GM12801 (cell line): ENCODE results near the gene PCSK6.

ENCODE experiments used
- TF ChIP-seq, protein P1 (sequence below): IDR thresholded peaks from one replicate; pipeline ENCODE4 v1.5.1; 2011; ENCODE audit warnings: control low read depth; ENCODE audit not compliant: insufficient read length; ENCODE audit errors: extremely low read depth

Gene PCSK6

DNA sequence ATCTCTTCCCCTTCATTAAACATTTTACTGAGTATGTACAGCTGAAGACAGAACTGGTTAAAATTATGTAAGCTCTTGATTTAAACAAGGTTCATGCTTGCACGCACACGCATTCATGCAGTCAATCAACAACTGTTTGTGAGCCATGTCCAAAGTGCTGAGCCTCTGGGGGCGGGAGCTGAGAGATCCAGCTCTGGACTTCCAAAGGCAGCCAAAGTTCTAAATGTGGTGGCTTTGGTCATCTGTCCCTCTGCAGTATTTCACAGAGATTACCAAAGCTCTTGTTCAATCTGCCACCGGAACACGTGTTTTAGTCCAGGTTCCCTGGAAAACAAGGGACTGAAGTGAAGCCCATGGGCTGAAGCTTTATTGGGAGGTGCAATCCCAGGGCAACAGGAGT is 142.1 kb downstream of the PCSK6 start:
- TF ChIP-seq, protein P1, sequence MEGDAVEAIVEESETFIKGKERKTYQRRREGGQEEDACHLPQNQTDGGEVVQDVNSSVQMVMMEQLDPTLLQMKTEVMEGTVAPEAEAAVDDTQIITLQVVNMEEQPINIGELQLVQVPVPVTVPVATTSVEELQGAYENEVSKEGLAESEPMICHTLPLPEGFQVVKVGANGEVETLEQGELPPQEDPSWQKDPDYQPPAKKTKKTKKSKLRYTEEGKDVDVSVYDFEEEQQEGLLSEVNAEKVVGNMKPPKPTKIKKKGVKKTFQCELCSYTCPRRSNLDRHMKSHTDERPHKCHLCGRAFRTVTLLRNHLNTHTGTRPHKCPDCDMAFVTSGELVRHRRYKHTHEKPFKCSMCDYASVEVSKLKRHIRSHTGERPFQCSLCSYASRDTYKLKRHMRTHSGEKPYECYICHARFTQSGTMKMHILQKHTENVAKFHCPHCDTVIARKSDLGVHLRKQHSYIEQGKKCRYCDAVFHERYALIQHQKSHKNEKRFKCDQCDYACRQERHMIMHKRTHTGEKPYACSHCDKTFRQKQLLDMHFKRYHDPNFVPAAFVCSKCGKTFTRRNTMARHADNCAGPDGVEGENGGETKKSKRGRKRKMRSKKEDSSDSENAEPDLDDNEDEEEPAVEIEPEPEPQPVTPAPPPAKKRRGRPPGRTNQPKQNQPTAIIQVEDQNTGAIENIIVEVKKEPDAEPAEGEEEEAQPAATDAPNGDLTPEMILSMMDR = no peak

DNA sequence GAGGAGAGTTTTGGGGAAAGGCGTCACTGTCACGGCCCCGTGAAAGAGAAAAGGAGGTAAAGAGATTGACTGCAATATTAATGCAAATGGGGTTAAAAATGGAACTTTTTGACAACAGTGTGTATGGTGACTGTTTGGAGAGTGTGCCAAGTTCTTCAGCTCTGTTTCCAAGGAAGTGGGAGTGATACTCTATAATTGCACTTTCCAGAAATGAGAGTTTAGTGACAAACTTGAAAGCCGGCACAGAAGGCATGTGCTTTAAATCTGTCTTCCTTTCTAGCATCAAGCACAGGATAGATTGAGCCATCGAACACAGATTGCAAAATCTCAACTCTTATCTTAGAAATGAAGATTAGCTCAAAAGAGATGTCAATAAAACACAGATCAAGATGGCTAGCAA is 142.6 kb downstream of the PCSK6 start:
- TF ChIP-seq, protein P1 = no peak

DNA sequence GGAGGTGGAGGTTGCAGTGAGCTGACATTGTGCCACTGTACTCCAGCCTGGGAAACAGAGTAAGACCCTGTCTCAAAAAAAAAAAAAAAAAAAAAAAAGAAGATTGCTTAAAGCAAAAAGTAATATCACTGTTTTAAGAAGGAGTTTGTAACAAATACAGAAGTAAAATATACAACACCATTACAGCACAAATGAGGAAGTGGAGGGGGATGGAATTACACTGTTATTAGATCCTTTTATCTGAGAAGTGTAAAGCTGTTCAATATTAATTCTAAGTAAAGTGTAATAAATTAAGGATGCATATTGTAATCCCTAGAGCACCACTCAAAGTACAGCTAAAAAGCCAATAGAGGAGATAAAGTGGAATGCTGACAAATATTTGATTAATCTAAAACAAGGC is 147.5 kb downstream of the PCSK6 start:
- TF ChIP-seq, protein P1 = no peak

DNA sequence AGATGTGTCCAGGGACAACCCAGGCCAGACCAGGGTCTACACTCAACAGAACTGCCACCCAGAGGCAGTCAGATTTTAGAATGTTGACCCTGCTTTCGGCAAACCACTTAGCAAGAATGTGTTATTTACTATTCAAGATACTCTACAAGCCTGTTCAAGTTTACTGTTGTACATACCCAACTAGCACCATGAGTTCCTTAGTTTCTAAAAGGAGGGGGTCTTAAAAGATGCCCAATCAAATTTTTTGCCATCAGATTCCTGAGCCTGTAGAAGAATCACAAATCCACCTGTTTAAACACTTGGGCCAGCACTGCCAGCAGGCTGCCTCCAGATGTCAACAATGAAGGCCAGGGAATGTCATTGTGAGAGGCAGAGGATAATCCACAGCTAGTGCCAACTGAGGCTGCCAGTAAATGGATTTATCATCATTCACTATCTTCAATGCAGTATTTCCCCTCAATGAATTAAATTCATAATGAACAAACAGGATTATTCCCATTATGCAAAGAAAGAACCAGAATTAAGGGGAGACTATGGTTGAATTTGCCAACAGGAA is 150.9 kb downstream of the PCSK6 start:
- TF ChIP-seq, protein P1 = no peak

DNA sequence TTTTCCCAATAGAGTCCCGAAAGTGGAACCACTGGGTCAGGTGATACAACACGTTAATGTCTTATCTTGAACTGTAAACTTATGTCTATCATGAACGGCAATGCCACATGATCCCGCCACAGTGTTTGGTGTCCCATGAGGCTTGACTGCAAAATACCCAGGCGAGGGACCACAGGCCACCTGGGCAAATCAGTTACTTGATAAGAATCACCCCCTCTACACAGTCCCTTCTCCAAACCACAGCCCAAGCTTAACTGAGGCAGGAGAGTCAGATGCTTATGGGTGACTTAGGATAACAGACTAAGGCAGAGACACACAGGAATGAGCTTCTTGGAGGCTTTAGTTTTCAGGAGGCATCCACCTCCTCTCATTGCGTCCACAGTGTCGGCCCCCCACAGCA is 151.5 kb downstream of the PCSK6 start:
- TF ChIP-seq, protein P1 = no peak

DNA sequence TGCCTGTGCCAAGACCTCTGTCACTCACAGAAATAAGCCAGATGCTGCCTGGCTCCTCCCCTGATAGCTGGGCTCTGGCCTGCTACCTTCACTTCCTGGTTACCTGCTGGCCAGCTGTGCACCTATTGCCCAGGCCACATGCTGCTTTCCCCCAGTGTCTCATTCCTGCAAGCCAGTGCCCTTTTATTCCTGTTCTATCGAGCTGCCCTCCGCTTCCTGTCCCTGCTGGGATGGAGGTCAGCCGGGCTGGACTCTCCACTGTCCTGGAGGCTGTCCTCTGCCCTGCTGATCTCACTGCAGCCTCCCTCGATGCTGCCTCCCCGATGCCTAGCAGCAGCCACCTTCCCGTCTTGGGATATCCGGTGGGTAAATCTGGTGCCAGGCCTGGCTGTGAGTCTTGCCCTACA is 157.4 kb downstream of the PCSK6 start:
- TF ChIP-seq, protein P1 = no peak

DNA sequence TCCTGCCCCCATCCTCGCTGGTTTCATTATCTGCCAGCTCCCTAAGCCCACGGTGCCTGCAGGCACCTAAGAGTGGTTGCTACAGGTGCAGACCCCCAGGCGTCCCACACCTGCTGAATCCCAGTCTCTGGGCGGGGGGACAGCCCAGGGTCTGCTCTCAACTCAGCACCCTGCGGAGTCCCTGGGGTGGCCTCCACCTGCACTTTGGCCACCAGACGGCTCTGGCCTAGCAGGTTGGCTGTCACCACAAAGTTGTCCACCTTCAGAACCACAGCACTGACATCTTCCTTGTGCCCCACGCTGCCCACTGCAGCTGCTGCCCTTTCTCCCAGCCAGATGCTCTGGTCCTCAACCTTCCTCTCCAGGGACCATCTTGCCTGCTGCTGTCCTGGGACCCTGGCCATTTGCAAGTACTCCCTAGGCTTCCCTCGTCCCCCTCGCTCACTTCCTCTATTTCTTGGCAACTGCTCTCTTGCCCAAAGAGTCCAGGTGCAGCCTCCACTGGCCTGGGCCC is 159.6 kb downstream of the PCSK6 start:
- TF ChIP-seq, protein P1 = no peak
